Activated CD4-positive, alpha-beta T cell treated with anti-CD3 and anti-CD28 coated beads, Interleukin-2, amount 10 ng/mL, durations not matched to agents 7 days and 5 days (primary cell): ENCODE data around the gene CLSTN2. TPM values are rescaled to one million over a fixed set of nuclear protein-coding genes. Genes with fewer than 3 reads are reported as not detected.

Experiments
- CTCF ChIA-PET: fragments of 350-600 bp; sonication (Branson Sonifier 250); formaldehyde crosslinking; loops from one replicate; lab custom pipeline; 2021; ENCODE audit warnings: antibody characterized with exemption; lab: Charles Lee
- POLR2A ChIA-PET: fragments of 350-600 bp; sonication (Branson Sonifier 250); formaldehyde crosslinking; loops from one replicate; lab custom pipeline; 2021; ENCODE audit warnings: antibody characterized with exemption; lab: Charles Lee
- DNase-seq: peaks from one replicate; pipeline ENCODE4 v3.0.0-alpha.2; 2020
- H3K27ac Mint-ChIP-seq: one replicate; pipeline ENCODE4 v1.8.0; 2021; ENCODE audit warnings: mild to moderate bottlenecking, moderate library complexity, mixed read lengths
- H3K27me3 Mint-ChIP-seq: one replicate; pipeline ENCODE4 v1.8.0; 2021; ENCODE audit warnings: mixed read lengths
- H3K36me3 Mint-ChIP-seq: one replicate; pipeline ENCODE4 v1.8.0; 2021; ENCODE audit warnings: low read depth, mixed read lengths
- H3K4me1 Mint-ChIP-seq: one replicate; pipeline ENCODE4 v1.8.0; 2021; ENCODE audit warnings: mixed read lengths
- H3K4me3 Mint-ChIP-seq: one replicate; pipeline ENCODE4 v1.8.0; 2021; ENCODE audit warnings: mild to moderate bottlenecking, moderate library complexity, mixed read lengths
- H3K9me3 Mint-ChIP-seq: one replicate; pipeline ENCODE4 v1.8.0; 2021; ENCODE audit warnings: mixed read lengths
- total RNA-seq, 2 experiments: library from RNA; stranded (reverse); gene quantifications; one replicate each; pipeline ENCODE4 v1.2.3, GENCODE V29; 2021

Gene CLSTN2
- total RNA-seq, 2 experiments from 2014 or later: not detected

DNA sequence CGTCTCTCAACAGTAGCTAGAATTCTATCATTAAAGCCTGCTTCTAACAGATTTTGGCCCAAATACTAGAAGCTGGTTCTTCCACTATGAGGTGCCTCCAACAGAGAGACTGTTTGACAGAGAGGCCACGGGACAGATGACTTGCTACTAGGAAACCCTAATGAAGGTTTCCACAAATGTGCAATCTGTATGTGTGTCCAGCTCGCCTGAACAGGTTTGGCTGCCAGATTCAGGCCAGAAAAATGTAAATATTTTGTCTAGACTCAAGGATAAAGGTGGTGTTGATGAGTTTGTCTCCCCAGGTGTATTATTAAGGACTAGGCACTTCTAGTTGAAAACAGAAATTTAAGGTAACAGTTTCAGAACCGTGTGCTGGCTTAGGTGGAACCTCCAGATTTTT, 651.3 kb downstream of the CLSTN2 start:
- Mint-ChIP-seq H3K36me3 (no peaks in the 10 kb centered on the region), H3K4me1 (no peaks in the 10 kb centered on the region), H3K27me3 (peaks cover 3% of the 10 kb centered on the region), H3K4me3 (no peak overlapping the region), H3K9me3 (no peaks in the 10 kb centered on the region), H3K27ac (no peak overlapping the region)
- CTCF ChIA-PET: no interaction called here
- DNase-seq: no peak
- POLR2A ChIA-PET: no interaction called here

DNA sequence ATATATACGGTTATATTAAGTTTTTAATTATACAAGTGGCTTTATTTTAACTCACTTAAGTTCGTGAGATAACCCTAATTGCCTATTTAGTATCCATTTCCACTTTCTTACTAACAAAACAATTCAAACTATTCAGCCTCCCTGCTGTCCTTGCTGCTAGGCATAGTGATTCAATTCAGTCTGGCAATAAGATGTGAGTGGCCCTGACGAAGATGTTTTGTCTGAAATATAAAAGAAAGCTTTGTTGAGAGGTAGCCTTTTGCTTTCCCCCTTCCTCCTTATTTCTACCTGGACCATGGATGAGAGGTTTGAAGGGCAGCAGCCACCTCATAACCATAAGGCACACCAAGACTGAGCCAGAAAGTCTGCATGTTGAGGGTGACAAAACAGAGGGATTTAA, 653.6 kb downstream of the CLSTN2 start:
- Mint-ChIP-seq H3K4me3 (no peak overlapping the region), H3K36me3 (no peaks in the 10 kb centered on the region), H3K27ac (no peak overlapping the region), H3K9me3 (no peaks in the 10 kb centered on the region), H3K4me1 (no peaks in the 10 kb centered on the region), H3K27me3 (peaks cover 7% of the 10 kb centered on the region)
- DNase-seq: no peak
- POLR2A ChIA-PET: no interaction called here
- CTCF ChIA-PET: no interaction called here

DNA sequence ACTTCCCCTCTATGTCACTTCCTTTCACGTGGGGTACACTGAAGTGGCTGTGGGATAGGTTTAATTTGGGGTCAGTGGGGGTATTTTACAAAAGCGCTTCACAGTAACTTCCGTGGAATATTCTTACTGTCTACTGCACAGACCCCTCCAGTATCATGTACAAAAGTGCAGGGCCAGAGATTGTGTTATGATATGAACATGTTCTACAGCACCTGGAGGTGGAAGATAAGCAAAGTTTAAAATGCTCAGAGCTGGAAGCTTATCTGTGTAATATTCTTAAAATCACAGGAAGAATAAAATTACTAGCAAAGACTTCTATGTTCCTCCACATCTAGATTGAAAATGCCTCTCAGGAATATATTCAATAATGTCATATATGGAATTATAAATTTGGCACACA, 658.8 kb downstream of the CLSTN2 start:
- no peaks in the 10 kb centered on the region for H3K9me3 Mint-ChIP-seq
- no peak overlapping the region for H3K27ac Mint-ChIP-seq
- no peak for DNase-seq
- no peak overlapping the region for H3K4me3 Mint-ChIP-seq
- POLR2A ChIA-PET: no interaction called here
- H3K4me1 Mint-ChIP-seq: no peaks in the 10 kb centered on the region
- no peaks in the 10 kb centered on the region for H3K36me3 Mint-ChIP-seq
- CTCF ChIA-PET: no interaction called here
- peaks cover 4% of the 10 kb centered on the region for H3K27me3 Mint-ChIP-seq

DNA sequence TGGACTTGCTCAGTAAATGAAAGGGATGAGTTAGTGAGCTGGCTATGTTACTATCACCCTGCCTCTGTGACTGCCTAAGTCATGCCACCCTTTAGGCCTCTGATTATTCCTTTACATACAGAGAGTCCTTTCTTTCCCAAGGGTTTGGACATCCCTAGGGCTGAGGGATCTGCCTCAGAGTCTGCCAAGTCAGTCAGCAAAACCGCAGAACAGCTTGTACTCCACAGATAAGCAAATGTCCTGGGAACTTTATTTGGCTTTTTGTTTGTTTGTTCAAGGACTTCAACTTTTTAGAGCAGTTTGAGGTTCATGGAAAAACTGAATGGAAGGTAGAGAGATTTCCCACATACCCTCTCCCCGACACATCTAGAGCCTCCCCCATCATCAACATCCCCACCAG, 660.3 kb downstream of the CLSTN2 start:
- CTCF ChIA-PET: no interaction called here
- Mint-ChIP-seq H3K4me3 (no peak overlapping the region), H3K27me3 (peaks cover 4% of the 10 kb centered on the region), H3K4me1 (no peaks in the 10 kb centered on the region), H3K36me3 (no peaks in the 10 kb centered on the region), H3K27ac (no peak overlapping the region), H3K9me3 (no peaks in the 10 kb centered on the region)
- no peak for DNase-seq
- POLR2A ChIA-PET: no interaction called here

DNA sequence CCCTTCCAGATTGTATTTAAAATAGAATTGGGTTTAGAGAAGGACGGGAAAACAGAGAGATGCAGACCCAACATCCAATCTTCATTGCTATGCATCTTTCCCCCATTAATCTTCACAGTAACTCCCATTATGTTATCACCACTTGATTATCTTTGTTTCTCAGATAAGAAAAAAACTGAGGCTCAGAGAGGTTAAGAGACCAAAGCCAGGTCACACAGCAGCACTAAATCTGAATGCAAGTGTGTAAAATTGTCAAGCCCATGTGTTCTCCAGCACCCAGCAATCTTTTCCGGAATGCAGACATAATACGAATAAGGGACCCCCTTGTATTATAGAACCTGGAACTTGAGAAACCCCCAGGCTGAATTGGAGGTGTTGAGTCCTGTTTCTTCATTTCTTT, 662.4 kb downstream of the CLSTN2 start:
- Mint-ChIP-seq H3K4me1 (no peaks in the 10 kb centered on the region), H3K36me3 (no peaks in the 10 kb centered on the region), H3K4me3 (no peak overlapping the region), H3K9me3 (no peaks in the 10 kb centered on the region), H3K27ac (no peak overlapping the region), H3K27me3 (peaks cover 6% of the 10 kb centered on the region)
- no peak for DNase-seq
- ChIA-PET POLR2A (no interaction called here), CTCF (no interaction called here)

DNA sequence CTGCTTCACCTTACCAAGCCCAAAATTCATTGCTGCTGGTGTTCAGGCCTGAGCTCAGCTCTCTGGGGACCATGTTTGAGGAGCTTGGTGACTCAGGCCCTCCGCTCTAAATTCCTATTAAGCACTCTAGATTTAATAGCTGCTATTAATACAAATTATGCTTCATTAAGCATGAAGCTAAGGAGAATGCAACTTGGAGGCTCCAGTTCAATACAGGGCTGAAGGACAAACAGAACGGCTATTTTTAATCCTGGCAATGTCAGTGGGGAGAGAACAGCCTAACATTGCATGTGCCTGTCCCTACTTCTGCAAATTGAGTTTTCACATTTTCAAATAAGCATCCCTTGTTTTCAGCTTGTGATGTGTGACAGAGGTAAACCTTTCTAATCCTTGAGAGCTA, 662.8 kb downstream of the CLSTN2 start:
- H3K9me3 Mint-ChIP-seq: no peaks in the 10 kb centered on the region
- ChIA-PET CTCF (no interaction called here), POLR2A (no interaction called here)
- no peaks in the 10 kb centered on the region for H3K36me3 Mint-ChIP-seq
- no peak overlapping the region for H3K27ac Mint-ChIP-seq
- no peaks in the 10 kb centered on the region for H3K4me1 Mint-ChIP-seq
- H3K27me3 Mint-ChIP-seq: peaks cover 3% of the 10 kb centered on the region
- DNase-seq: no peak
- H3K4me3 Mint-ChIP-seq: no peak overlapping the region

DNA sequence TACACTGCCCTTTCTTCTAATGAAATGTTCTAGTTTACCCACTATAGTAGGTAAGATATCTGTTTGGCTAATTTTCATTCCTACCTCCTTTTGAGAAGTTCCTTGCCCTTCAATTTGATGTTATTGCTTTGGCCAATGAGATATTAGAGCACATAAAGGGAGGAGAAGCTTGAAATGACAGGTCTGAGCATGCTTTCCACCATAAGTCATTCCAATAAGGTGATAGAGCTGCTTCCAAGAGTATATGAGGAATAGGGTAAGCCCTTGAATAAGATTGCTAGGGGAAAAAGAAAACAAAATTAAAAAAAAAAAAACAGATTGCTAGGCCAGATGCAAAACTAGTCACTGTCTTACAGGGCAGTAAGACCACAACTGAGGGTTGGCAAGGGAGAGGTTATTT, 664.0 kb downstream of the CLSTN2 start:
- DNase-seq: no peak
- H3K4me3 Mint-ChIP-seq: no peak overlapping the region
- no peaks in the 10 kb centered on the region for H3K36me3 Mint-ChIP-seq
- no peak overlapping the region for H3K27ac Mint-ChIP-seq
- H3K4me1 Mint-ChIP-seq: no peaks in the 10 kb centered on the region
- H3K9me3 Mint-ChIP-seq: no peaks in the 10 kb centered on the region
- ChIA-PET POLR2A (no interaction called here), CTCF (no interaction called here)
- H3K27me3 Mint-ChIP-seq: peaks cover 2% of the 10 kb centered on the region

DNA sequence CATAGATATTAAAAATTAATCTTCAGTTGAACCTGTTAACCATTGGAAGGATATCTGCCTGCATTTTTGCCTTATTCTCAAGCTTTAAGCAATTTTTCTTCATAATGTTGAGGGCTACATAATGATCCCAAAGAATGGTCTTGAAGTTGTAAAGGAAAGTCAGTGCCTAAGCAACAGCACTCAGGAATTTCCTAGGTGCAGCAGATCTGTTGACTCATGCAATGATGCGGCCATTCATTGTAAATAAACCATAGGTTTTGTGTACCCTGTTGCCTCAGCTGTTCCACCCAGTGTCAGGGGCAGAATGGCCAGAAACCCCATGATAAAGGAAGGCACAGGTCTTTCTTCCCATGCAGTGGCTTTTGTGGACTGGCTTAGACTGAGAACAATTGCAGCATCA, 664.5 kb downstream of the CLSTN2 start:
- POLR2A ChIA-PET: no interaction called here
- Mint-ChIP-seq H3K27me3 (peaks cover 2% of the 10 kb centered on the region), H3K9me3 (no peaks in the 10 kb centered on the region), H3K4me1 (no peaks in the 10 kb centered on the region), H3K36me3 (no peaks in the 10 kb centered on the region), H3K4me3 (no peak overlapping the region), H3K27ac (no peak overlapping the region)
- CTCF ChIA-PET: no interaction called here
- DNase-seq: no peak

DNA sequence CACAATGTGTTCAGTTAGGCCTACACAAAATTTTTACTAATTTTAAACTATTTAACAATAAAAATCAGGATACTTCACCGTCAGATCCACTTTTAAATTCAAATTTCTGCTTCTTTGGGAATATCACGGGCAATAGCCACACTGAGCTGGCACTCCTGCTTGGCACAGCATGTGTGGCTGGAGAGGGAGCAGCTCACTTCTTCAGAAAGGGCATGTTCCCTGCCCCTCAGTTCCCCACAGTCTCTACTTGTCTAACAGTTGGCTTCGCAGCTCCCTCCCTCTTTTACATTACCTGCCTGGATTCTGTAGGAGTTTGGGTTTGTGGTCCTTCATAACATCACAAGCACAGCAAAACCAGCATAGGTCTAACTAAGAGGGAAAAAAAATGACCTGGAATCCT, 666.9 kb downstream of the CLSTN2 start:
- Mint-ChIP-seq H3K36me3 (no peaks in the 10 kb centered on the region), H3K27ac (no peak overlapping the region), H3K4me1 (no peaks in the 10 kb centered on the region), H3K27me3 (peaks cover 2% of the 10 kb centered on the region), H3K4me3 (no peak overlapping the region), H3K9me3 (no peaks in the 10 kb centered on the region)
- ChIA-PET CTCF (interaction anchor here (0.6 kb wide), 1 partner anchor 583 kb away, joined by 3 read pairs; no protein-coding TSS in a partner anchor), POLR2A (no interaction called here)
- no peak for DNase-seq

DNA sequence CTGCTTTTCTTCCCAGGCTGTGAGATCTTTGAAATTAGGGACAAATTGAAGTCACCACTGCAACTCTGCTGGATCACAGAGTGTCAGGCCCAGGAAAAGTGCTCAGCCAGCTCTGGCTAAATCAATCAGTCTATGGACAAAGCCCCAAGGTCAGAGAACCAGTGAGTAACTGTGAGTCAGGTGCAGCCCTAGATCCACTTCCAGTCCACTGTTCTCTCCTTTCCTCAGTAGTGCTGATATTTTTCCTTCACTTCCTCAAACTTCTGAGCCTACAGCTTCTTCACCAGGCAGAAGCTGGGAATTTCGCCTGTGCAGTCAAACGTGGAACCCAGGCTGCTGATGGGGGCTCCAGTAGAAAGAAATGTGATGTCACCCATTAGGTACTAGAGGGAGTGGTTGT, 667.8 kb downstream of the CLSTN2 start:
- Mint-ChIP-seq H3K27me3 (peaks cover 6% of the 10 kb centered on the region), H3K9me3 (no peaks in the 10 kb centered on the region), H3K27ac (no peak overlapping the region), H3K4me3 (no peak overlapping the region), H3K4me1 (no peaks in the 10 kb centered on the region), H3K36me3 (no peaks in the 10 kb centered on the region)
- DNase-seq: no peak
- POLR2A ChIA-PET: no interaction called here
- CTCF ChIA-PET: no interaction called here

DNA sequence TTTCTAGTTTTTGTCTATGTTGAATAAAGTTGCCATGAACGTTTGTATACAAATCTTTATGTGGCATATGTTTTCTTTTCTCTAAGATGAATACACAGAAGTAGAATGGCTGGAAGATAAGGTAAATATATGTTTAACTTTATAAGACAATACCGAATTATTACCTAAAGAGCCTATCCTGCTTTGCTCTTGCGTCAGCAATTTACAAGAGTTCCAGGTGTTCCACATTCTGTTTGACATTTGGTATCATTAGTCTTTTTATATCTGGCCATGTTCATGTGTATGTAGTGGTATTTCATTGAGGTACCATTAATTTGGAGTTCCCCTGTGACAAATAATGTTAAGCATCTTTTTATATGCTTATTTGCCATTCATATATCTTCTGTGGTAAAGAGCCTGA, 668.8 kb downstream of the CLSTN2 start:
- DNase-seq: no peak
- ChIA-PET POLR2A (no interaction called here), CTCF (no interaction called here)
- Mint-ChIP-seq H3K27ac (no peak overlapping the region), H3K4me1 (no peaks in the 10 kb centered on the region), H3K4me3 (no peak overlapping the region), H3K27me3 (peaks cover 6% of the 10 kb centered on the region), H3K9me3 (no peaks in the 10 kb centered on the region), H3K36me3 (no peaks in the 10 kb centered on the region)

DNA sequence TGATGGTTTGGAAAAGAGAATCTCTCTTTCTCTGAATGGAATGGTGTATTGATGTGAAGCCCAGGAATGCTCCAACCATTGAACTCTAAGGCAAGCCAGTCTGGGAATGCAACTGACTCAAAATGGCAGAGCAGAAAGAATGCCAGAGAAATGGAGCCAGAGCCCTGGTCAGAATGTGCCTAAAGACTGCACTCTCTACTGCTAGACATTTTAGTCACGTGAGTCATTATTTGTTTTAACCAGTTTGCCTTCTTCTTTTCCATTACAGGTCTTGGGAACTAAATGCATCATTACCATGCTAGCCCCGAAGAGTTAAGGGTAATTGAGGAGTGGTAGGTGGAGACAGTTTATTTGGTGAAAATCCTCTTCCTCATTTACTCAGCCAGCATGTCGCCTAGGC, 675.6 kb downstream of the CLSTN2 start:
- H3K4me1 Mint-ChIP-seq: no peaks in the 10 kb centered on the region
- H3K4me3 Mint-ChIP-seq: no peak overlapping the region
- CTCF ChIA-PET: no interaction called here
- H3K36me3 Mint-ChIP-seq: no peaks in the 10 kb centered on the region
- peaks cover 4% of the 10 kb centered on the region for H3K27me3 Mint-ChIP-seq
- POLR2A ChIA-PET: no interaction called here
- no peak overlapping the region for H3K27ac Mint-ChIP-seq
- H3K9me3 Mint-ChIP-seq: no peaks in the 10 kb centered on the region
- no peak for DNase-seq

DNA sequence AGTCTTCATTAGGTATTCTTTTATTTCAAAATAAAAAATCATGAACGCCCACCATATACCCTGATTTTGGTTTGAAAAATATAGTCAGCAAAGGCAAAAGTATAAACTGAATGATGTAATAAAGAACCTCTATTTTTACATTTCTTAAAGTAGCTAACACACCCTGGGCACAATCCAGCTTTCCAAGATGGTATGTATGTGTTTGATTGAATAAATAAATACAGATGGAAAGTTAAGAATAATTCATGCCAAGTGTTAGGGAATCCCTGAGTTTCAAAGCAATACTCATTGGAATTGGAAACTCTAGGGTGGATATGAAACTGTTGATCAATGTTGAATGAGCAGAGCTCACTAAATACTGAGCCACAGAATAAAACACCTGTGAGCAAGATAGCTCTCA, 679.0 kb downstream of the CLSTN2 start:
- ChIA-PET CTCF (no interaction called here), POLR2A (no interaction called here)
- Mint-ChIP-seq H3K9me3 (no peaks in the 10 kb centered on the region), H3K4me3 (no peak overlapping the region), H3K4me1 (no peaks in the 10 kb centered on the region), H3K27ac (no peak overlapping the region), H3K36me3 (no peaks in the 10 kb centered on the region), H3K27me3 (peaks cover 6% of the 10 kb centered on the region)
- DNase-seq: no peak

DNA sequence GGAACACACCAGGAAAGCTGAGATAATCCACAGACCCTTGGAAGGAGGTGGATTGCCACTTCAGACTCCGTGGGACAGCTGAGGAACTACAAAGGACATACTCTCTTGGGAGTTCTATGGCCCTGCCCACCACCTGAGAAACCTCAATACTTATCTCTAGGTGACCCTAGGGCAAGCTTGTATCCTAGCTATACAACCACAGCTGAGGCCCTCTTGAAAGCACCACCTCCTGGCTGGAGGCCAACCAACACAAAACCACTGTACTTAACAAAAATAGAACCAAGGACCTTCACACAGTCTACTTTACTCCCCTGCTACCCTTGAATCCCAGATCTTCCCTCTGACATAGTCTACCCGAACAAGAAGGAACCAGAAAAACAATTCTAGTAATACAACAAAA, 682.1 kb downstream of the CLSTN2 start:
- ChIA-PET POLR2A (no interaction called here), CTCF (interaction anchor here (0.7 kb wide), 1 partner anchor 72 kb away, joined by 6 read pairs; no protein-coding TSS in a partner anchor)
- Mint-ChIP-seq H3K27ac (no peak overlapping the region), H3K9me3 (no peaks in the 10 kb centered on the region), H3K4me3 (no peak overlapping the region), H3K36me3 (no peaks in the 10 kb centered on the region), H3K4me1 (no peaks in the 10 kb centered on the region), H3K27me3 (peaks cover 6% of the 10 kb centered on the region)
- DNase-seq: no peak
